GM12878 (cell line): ENCODE measurements around the gene TEC. TPM values are rescaled to one million over a fixed set of nuclear protein-coding genes. Genes with fewer than 3 reads are reported as not detected.

Experiments used
- ATAC-seq: fragments of 200-7000 bp; cut with Tn5 transposase; 3 replicates; pipeline ENCODE4 v1.9.1; 2020; ENCODE audit warnings: mild to moderate bottlenecking, moderate library complexity
- BruUV-seq: library from RNA; stranded (reverse); fragments of 400-500 nt; replicated peaks from 2 replicates; lab custom pipeline; 2021; lab: Mats Ljungman, UMichigan
- CTCF ChIA-PET: fragments of 300-600 bp; sonication (Branson Sonifier 250); formaldehyde crosslinking; extraction: SDS; loops from one replicate; lab custom pipeline; 2021; ENCODE audit warnings: inconsistent platforms; lab: Yijun Ruan, JAX
- POLR2A ChIA-PET: fragments of 350-600 bp; formaldehyde crosslinking; extraction: SDS; loops from one replicate; lab custom pipeline; 2021; ENCODE audit warnings: inconsistent platforms; lab: Charles Lee
- RAD21 ChIA-PET: fragments of 300-600 bp; sonication (Branson Sonifier 250); formaldehyde crosslinking; loops from one replicate; lab custom pipeline; 2023; ENCODE audit warnings: antibody characterized with exemption; ENCODE audit not compliant: unreplicated experiment; lab: Charles Lee
- SMC1A ChIA-PET: fragments of 300-600 bp; sonication (Branson Sonifier 250); formaldehyde crosslinking; loops from one replicate; lab custom pipeline; 2023; ENCODE audit not compliant: unreplicated experiment, uncharacterized antibody; lab: Charles Lee
- DNase-seq: peaks from one replicate; pipeline ENCODE4 v3.0.0-alpha.2; 2011; ENCODE audit warnings: low read depth, low spot score
- FAIRE-seq: peaks from 3 replicates; lab custom pipeline; 2011; peaks lifted over from hg19 to GRCh38; lab: Jason Lieb, UNC
- H2AFZ ChIP-seq: 2 replicates; pipeline ENCODE4 v1.6.0; 2011; ENCODE audit warnings: low read depth, low read length, control low read depth; ENCODE audit not compliant: control insufficient read depth
- H3K27ac ChIP-seq: 2 replicates; pipeline ENCODE4 v1.5.1; 2011; ENCODE audit warnings: control low read depth; ENCODE audit not compliant: control insufficient read depth, insufficient read depth
- H3K27me3 ChIP-seq, 2 experiments: replicated peaks in 1 of 2; 2 replicates each; pipeline versions ENCODE4 v1.6.0 to v1.6.1; 2011; ENCODE audit warnings: low read length in 1 of 2; ENCODE audit not compliant: control insufficient read depth in 2 of 2, insufficient read depth in 2 of 2
- H3K36me3 ChIP-seq, 2 experiments: 2 replicates each; pipeline ENCODE4 v1.5.1; 2011; ENCODE audit warnings: low read length in 1 of 2; ENCODE audit not compliant: control insufficient read depth in 2 of 2, insufficient read depth in 2 of 2
- H3K4me1 ChIP-seq: 2 replicates; pipeline ENCODE4 v1.6.1; 2011; ENCODE audit warnings: mild to moderate bottlenecking, low read length, moderate library complexity, mixed read lengths; ENCODE audit not compliant: control insufficient read depth, insufficient read depth
- H3K4me2 ChIP-seq: 2 replicates; pipeline ENCODE4 v1.6.0; 2011; ENCODE audit warnings: control low read depth; ENCODE audit not compliant: control insufficient read depth, insufficient read depth
- H3K4me3 ChIP-seq: fragments of 200-600 bp; sonication (generic); 2 replicates; pipeline ENCODE4 v1.5.1; 2016
- H3K79me2 ChIP-seq: 2 replicates; pipeline ENCODE4 v1.6.0; 2011; ENCODE audit warnings: low read length; ENCODE audit not compliant: control insufficient read depth, insufficient read depth
- H3K9ac ChIP-seq: 2 replicates; pipeline ENCODE4 v1.8.0; 2011; ENCODE audit warnings: low read length, control low read depth, mixed read lengths; ENCODE audit not compliant: control insufficient read depth, insufficient read depth
- H3K9me3 ChIP-seq: replicated peaks from 3 replicates; pipeline ENCODE4 v1.5.1; 2011; ENCODE audit warnings: mild to moderate bottlenecking, low read length; ENCODE audit not compliant: control insufficient read depth, insufficient read depth
- H4K20me1 ChIP-seq: 2 replicates; pipeline ENCODE4 v1.6.0; 2011; ENCODE audit not compliant: control insufficient read depth, insufficient read depth
- ATF3 ChIP-seq: IDR thresholded peaks from 2 replicates; pipeline ENCODE4 v1.6.1; 2011; ENCODE audit warnings: low read depth, mild to moderate bottlenecking, low read length, moderate library complexity, borderline replicate concordance; ENCODE audit errors: extremely low read depth
- BHLHE40 ChIP-seq, 2 experiments: fragments of 450-650 bp in 1 of 2; IDR thresholded peaks; 2 replicates each; pipeline ENCODE4 v1.6.1; 2011 to 2017; ENCODE audit warnings: low read depth in 2 of 2, borderline replicate concordance in 1 of 2, improper control_type of control experiment in 1 of 2, low read length in 1 of 2, mild to moderate bottlenecking in 1 of 2
- BMI1 ChIP-seq: fragments of 450-650 bp; IDR thresholded peaks from 2 replicates; pipeline ENCODE4 v1.6.1; 2016; ENCODE audit warnings: mild to moderate bottlenecking, moderate library complexity, borderline replicate concordance
- CBFB ChIP-seq: IDR thresholded peaks from 2 replicates; pipeline ENCODE4 v1.6.1; 2016; ENCODE audit warnings: antibody characterized with exemption, low read depth
- KAT2A ChIP-seq: conservative IDR thresholded peaks from 2 replicates; pipeline ENCODE4 v1.6.1; 2011; ENCODE audit warnings: low read depth, low read length; ENCODE audit not compliant: control insufficient read depth
- MLLT1 ChIP-seq: fragments of 450-650 bp; IDR thresholded peaks from 2 replicates; pipeline ENCODE4 v1.6.1; 2016; ENCODE audit warnings: mild to moderate bottlenecking
- MYB ChIP-seq: fragments of 150-350 bp; IDR thresholded peaks from 2 replicates; pipeline ENCODE4 v1.6.1; 2014; ENCODE audit warnings: mild to moderate bottlenecking, low read depth, low read length, borderline replicate concordance
- NKRF ChIP-seq: fragments of 450-650 bp; conservative IDR thresholded peaks from 2 replicates; pipeline ENCODE4 v1.6.1; 2017; ENCODE audit warnings: mild to moderate bottlenecking, moderate library complexity
- POLR2A ChIP-seq: IDR thresholded peaks from 2 replicates; pipeline ENCODE4 v1.6.1; 2011; ENCODE audit warnings: low read depth, mild to moderate bottlenecking, low read length
- POU2F2 ChIP-seq: IDR thresholded peaks from 3 replicates; pipeline ENCODE4 v1.6.1; 2011; ENCODE audit warnings: low read depth, mild to moderate bottlenecking, low read length, borderline replicate concordance
- RCOR1 ChIP-seq: conservative IDR thresholded peaks from 2 replicates; pipeline ENCODE4 v1.6.1; 2012; ENCODE audit warnings: low read depth, low read length, improper control_type of control experiment
- SMC3 ChIP-seq: IDR thresholded peaks from 2 replicates; pipeline ENCODE4 v1.6.1; 2011; ENCODE audit warnings: low read length, improper control_type of control experiment, borderline replicate concordance
- WGBS: methylation state at CpG from one replicate; pipeline ENCODE4 v1.1.6; 2016; ENCODE audit warnings: low lambda C conversion rate; ENCODE audit not compliant: insufficient replicate concordance, insufficient coverage; ENCODE audit errors: missing lambda C conversion rate; 5-methylcytosine and 5-hydroxymethylcytosine counted together
- in situ Hi-C: fragments of 300-500 bp; cut with MboI; formaldehyde crosslinking; loops from 9 replicates; pipeline ENCODE4 v1.14.3; 2018; ENCODE audit warnings: mixed read lengths
- intact Hi-C: fragments of 100-400 bp; cut with micrococcal nuclease; formaldehyde crosslinking; loops from one replicate; pipeline ENCODE4 v1.14.2; 2022; ENCODE audit not compliant: unreplicated experiment
- polyA plus RNA-seq, 11 experiments: library from polyadenylated mRNA; depleted of rRNA in 4 of 11; unstranded in 6 of 11; stranded (reverse) in 5 of 11; fragments of >200 nt; fragmentation: Nextera tagmentation in 4 of 11; fragmentation: Illumina TruSeq in 1 of 11; extraction: Ambion mirVana in 4 of 11; extraction: Trizol in 1 of 11; gene quantifications; 1 replicate in 1 of 11; 2 replicates in 10 of 11; pipeline versions ENCODE4 v1.2.1 to v1.2.3, GENCODE V29; 2011 to 2016; ENCODE audit warnings: inconsistent platforms in 2 of 11, missing spikeins in 2 of 11, low read depth in 1 of 11
- total RNA-seq, 4 experiments: library from RNA; depleted of rRNA in 3 of 4; stranded (reverse); fragments of >200 nt in 3 of 4; fragmentation: Illumina TruSeq in 1 of 4; extraction: Trizol in 1 of 4; gene quantifications; 2 replicates each; pipeline versions ENCODE4 v1.2.1 to v1.2.3, GENCODE V29; 2013 to 2021

TEC gene
- total and polyA plus RNA-seq, 10 of the 15 experiments (the other 5 are each of a cell fraction or from before 2014, with no cell fraction given): 7.4 to 27.2 (median 17.1) TPM

- TF ChIP-seq NKRF: no peak
- no peak for TF ChIP-seq CBFB
- TF ChIP-seq POU2F2: no peak
- no peak for TF ChIP-seq ATF3
- TF ChIP-seq BHLHE40 (IDR thresholded peaks at IDR 0.05; ENCODE audit: borderline replicate concordance in 1 of 2, low read depth in 2 of 2, low read length in 1 of 2): no peak
- no peak for TF ChIP-seq SMC3
These were observed 130.7 kb downstream of the TEC start (continued) for GRCh38 chr4:48138936-48139335.

GRCh38 chr4:48138511-48138910 lies 131.1 kb downstream of the TEC start:
- POLR2A ChIA-PET: interaction anchor here (1.0 to 1.5 kb wide), 4 partner anchors 9 to 57 kb away, joined by 3 to 5 read pairs (median 4); no protein-coding TSS in a partner anchor
- SMC1A ChIA-PET: interaction anchor here (0.8 to 4.9 kb wide), 12 partner anchors 9 to 156 kb away, joined by 3 to 50 read pairs (median 8); no protein-coding TSS in a partner anchor
- Histone ChIP-seq H3K9ac (no peak overlapping the region), H3K4me3 (no peak overlapping the region), H3K27ac (peak overlapping the region; percentile 48; the same call in 1 of the 2 replicates), H4K20me1 (no peaks in the 10 kb centered on the region), H3K4me1 (peaks cover 17% of the 10 kb centered on the region), H2AFZ (no peak overlapping the region), H3K79me2 (no peaks in the 10 kb centered on the region), H3K9me3 (no peaks in the 10 kb centered on the region), H3K27me3 (no peaks in the 10 kb centered on the region), H3K4me2 (no peak overlapping the region; the same call in 1 of the 2 replicates), H3K36me3 (peaks cover 15 to 49% of the 10 kb centered on the region in 2 experiments)
- DNase-seq (no peak), ATAC-seq (no peak), FAIRE-seq (no peak)
- no TSS peak for BruUV-seq
- intact Hi-C loops: no loop called here
- TF ChIP-seq RCOR1: no peak
- TF ChIP-seq MYB: no peak
- 0 out of 2 replicates have a peak, but pooled peaks have one; percentile 19 for TF ChIP-seq POLR2A
- 0 out of 2 replicates have a peak, but pooled peaks have one; percentile 47 for TF ChIP-seq MLLT1
- no peak for TF ChIP-seq KAT2A
- TF ChIP-seq BMI1: peak; percentile 69
- WGBS: 97% methylated on average over 7 of the region's 7 CpGs
- CTCF ChIA-PET: interaction anchor here (0.8 to 5.5 kb wide), 13 partner anchors 9 to 152 kb away, joined by 3 to 71 read pairs (median 5); no protein-coding TSS in a partner anchor
- RAD21 ChIA-PET: interaction anchor here (0.8 to 4.3 kb wide), 12 partner anchors 9 to 136 kb away, joined by 3 to 20 read pairs (median 4); no protein-coding TSS in a partner anchor
- in situ Hi-C loops: no loop called here
